NCI-H128 (cell line): Measurements from ENCODE around the gene FBXO44.
A peak's percentile ranks its signal among the peaks of the same experiment; 100 is the strongest.

Experiments used
- DNase-seq: peaks from one replicate; lab custom pipeline; 2025; ENCODE audit not compliant: unreplicated experiment; lab: John Stamatoyannopoulos, UW

Gene FBXO44

GRCh38 chr1:11639372-11639771 lies 15.3 kb upstream of the FBXO44 start:
- no peak for DNase-seq

- no peak for DNase-seq
Measured at GRCh38 chr1:11640101-11640500, 14.6 kb upstream of the FBXO44 start.

DNA sequence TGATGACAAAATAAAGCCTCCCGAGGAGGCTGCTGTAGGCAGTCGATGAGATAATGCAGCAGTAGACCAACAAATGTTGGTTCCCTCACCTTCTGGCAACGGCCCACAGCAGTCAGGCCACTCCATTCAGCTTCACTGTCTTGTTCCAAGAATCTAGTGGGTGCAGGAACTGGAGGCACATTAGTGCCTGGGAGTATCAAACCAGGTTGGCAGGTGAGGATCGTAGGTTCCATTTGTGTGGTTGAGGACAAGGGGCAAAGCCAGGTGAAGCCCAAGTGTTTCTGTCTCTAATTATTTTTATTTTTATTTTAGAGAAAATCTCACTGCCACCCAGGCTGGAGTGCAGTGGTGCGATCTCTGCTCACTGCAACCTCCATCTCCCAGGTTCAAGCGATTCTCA lies 13.7 kb upstream of the FBXO44 start:
- DNase-seq, result no peak

DNA sequence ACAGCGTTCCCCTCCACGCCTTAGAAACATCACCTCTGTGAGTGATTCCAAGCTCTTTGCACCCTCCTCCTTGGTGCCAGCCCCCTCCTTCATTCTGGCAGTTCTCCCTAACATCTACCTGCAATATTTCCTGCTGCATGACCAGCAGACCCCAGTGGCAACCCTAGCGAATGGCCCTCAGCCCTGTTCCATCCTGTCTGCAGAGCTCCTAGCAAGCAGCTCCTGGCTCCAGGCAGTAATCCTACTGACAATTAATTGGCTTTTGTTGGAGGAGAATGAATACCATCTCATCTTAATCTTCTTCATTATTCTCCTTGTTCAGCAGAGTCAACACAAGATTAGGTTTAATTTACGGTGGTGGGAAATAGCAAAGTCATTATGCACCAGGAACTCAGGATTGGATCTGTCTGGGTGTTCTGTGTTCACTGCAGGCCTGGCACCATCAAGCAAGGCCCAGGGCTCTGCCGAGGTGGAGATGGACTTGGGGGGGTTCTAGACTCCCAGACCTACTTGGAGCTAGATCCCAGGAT lies 12.8 kb upstream of the FBXO44 start:
- DNase-seq, result no peak

DNA sequence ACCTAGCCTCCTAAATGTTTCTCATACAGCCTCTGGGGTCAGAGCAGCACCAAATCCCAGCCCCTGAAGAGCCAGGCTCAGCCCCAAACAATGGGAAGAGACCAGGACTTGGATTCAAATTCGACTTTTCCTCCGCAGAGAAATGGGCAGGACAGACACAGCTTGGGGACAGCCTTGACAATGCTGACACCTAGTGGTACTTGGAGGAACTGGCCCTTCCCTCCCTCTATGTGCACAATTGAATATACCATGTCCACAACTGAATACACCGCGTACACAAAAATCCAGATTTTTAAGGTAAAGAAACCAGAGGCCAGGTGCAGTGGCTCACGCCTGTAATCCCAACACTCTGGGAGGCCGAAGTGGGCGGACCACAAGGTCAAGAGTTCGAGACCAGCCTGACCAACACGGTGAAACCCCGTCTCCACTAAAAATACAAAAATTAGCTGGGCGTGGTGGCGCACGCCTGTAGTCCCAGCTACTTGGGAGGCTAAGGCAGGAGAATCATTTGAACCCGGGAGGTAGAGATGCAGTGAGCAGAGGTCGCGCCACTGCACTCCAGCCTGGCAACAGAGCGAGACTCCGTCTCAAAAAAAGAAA lies 12.2 kb upstream of the FBXO44 start:
- DNase-seq, result peak; percentile 70

DNA sequence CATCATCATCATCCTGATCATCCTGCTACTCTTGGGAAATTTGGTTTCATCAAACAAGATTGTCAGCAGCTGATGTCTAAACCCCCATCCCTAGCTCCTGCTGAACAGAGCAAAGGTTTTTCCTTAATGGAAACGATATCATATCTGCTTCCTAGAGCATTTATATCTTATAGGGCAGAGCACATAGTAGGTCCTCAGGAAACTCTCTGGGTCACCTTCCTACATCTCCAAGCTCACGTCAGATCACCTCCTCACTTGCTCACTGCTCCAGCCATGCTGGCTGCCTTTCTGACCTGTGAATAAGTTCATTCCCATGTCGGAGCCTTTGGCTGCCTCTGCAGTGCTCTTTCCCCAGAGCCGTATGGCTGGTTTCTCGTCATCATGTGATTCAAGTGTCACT lies 10.9 kb upstream of the FBXO44 start:
- no peak for DNase-seq

GRCh38 chr1:11645270-11645669 lies 9.4 kb upstream of the FBXO44 start:
- DNase-seq, result no peak

DNA sequence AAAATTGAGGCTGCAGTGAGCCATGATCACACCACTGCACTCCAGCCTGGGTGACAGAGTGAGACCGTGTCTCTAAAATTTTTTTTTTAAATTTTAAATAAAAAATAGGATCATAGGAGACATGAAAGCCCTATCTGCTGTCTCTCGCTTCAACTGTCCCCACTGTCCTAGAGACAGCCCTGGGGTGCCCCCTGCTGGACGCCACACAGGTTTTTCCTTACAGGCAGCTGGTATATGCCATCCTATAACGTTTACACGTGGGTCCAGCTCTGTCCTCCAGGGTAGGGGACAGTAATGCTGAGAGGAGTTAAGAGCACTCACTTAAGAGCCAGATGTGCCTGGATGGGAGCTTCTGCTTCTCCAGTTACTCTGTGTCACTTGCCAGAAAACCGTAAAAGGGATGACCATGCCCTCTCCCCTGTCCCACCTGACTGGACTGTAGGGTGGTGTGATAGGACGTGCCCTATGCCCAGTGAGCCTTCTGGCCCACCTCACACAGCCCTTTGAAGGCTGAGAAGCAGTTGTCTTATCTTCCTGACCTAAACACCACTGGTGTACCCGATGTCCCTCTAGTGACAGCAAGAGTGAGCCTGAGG lies 8.9 kb upstream of the FBXO44 start:
- peak; percentile 71 for DNase-seq

GRCh38 chr1:11646317-11646716 lies 8.4 kb upstream of the FBXO44 start:
- no peak for DNase-seq

- DNase-seq, result no peak
Measured at GRCh38 chr1:11647333-11647732, 7.3 kb upstream of the FBXO44 start.

GRCh38 chr1:11648039-11648438 lies 6.6 kb upstream of the FBXO44 start:
- no peak for DNase-seq

GRCh38 chr1:11648732-11649158 lies 5.9 kb upstream of the FBXO44 start:
- DNase-seq, result no peak

GRCh38 chr1:11649237-11649623 lies 5.4 kb upstream of the FBXO44 start:
- DNase-seq, result no peak

DNA sequence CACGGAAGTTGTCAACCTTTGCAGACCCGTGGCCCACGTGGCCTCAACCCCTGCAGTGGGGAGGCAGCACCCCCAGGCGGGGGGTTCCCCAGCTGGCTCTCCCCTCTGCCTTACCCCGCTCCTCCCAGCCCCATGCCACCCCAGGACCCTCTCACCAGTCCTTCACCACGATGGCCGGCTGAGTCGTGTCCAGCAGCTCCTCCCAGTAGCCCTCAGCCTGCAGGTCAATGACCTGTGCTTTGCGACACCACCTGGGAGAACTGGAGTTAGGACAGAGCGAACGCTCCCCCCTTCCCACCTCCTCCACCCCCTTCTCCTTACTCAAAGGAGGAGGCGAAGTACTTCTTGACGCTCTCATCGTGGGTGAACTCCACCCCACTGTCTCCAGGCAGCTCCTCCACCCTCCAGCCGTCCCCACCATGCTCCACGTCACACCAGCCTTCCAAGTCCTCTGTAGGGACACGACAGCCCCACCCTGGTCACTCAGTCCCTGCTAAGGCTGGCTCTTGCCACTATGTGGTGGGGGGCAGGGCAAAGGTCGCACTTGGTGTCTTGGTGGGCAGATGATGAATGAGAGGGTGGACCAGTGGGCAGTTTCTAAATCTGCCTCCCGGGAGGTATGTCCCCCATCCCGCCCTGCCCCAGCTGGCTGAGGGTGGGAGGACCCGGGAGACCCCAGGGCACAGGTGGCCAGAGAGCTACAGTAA lies 4.9 kb upstream of the FBXO44 start:
- no peak for DNase-seq

DNA sequence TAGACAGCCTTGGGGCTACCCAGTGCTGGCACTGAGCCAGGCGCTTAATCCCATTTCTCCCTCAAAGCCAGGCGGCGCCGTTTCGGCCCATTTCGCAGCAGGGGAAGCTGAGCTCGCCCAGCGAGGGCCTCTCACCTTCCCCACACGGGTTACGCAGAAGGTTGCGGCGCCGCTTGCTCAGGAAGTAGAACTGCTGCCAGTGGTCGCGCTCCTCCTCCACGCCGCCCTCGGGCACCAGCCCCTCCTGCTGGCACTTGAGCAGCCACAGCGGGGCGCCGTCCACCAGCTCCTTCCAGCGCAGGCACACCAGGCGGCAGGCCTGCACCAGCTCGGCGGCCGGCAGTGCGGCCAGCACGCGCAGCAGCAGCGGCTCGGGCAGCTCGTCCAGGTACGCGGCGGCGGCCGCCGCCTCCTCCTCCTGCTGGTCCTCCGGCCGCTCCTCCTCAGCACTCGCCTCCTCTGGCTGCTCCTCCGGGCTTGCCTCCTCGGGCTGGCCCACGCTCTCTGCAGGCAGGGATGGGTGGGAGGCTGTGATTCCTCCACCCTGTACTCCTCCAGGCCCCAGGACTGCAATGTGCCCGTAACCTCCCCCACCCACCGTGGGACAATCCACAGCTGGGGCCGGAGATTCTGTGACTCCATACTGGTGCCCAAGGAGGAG lies 4.2 kb upstream of the FBXO44 start:
- no peak for DNase-seq

DNA sequence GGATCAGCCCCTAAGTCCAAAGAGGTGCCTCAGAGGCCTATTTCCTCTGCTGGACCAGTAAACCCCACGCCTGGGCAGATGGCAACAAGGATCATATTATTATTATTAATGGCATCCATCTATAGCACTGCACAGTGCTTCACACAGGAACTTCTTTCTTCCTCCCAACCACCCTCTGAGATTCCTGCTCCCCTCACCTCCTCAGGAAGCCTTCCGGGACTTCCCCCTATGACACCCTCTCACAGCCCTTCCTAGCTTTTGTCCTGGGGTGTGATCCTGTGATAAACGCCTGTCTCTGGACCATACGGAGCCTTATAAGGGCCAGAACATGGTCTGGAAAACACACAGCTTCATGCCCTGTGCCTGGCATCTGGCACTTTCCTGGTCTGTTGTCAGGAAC lies 3.7 kb upstream of the FBXO44 start:
- no peak for DNase-seq

DNA sequence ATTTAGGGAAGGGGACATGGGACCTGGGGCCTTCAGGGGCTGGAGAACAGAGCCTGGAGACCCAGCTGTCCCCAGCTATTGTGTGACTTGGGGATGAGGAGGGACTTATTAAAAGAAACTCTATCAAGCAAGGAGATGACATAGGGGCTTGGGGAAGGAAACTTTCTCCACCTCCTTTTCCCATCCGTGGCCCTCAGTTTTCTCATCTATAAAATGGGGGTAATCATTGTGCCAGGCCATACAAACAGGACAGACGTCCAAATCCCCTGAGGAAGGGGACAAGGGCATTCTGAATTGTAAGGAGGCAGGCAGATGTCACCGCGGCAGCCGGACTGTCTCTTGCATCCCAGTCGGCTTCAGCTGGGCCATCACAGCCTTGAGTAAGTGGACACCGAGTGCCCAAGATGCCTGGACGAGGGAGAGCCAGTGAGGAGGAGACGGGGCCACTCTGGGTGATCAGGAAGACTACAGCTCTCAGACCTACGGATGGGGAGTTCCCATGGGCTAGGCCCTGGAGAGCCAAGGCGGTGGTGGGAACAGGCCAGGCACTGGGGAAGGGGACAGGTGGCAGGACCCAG lies 2.4 kb upstream of the FBXO44 start:
- DNase-seq, result no peak

DNA sequence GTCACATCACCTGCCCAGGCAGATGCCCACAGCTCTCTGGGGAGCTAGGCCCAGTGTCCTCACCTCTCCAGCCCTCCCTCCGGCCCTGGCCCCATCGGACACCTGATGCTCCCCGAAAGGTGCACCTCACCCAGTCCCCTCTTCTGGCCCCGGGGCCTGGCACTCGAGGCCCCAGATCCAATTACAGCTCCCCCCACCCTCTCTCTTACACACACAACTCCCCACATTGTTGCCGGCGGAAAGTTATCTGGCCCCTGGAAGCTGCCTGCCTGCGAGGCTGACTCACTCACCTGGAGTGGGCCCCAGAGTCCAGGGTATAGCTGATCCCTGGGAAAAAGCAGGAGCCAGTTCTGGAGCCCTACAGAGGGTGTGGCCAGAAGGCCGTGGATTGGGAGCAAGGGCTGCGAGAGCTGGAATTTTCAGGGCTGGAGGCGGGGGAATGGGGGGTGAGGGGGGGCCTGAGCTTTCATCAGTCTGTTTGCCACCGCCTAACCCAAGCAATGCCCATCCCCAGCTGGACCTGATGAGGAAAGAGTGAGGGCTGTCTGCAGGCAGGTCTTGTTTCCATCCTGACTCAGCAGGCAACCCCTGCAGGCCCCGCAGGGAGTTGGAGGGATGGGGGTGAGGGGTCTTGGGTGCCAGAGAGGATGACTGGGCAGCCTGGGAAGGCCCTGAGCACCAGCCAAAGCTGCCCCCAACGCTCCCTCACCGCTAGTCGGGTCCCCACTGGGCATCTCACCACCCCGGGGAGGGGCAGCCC lies 1.4 kb upstream of the FBXO44 start:
- DNase-seq, result no peak

DNA sequence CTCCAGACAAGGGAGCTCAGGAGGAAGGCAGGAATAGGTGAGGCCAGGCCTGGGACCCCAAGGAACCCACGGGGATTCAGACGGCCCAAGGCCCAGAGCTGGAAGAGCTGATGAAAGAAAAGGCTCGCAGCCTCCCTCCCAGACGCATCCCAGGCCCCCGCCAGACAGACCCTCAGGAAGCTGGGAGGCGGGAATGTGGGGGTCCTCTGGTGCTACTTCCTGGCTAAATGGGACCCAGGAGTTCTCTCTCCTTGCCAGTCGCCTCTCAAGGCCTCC lies 878 bp upstream of the FBXO44 start:
- DNase-seq, result no peak

DNA sequence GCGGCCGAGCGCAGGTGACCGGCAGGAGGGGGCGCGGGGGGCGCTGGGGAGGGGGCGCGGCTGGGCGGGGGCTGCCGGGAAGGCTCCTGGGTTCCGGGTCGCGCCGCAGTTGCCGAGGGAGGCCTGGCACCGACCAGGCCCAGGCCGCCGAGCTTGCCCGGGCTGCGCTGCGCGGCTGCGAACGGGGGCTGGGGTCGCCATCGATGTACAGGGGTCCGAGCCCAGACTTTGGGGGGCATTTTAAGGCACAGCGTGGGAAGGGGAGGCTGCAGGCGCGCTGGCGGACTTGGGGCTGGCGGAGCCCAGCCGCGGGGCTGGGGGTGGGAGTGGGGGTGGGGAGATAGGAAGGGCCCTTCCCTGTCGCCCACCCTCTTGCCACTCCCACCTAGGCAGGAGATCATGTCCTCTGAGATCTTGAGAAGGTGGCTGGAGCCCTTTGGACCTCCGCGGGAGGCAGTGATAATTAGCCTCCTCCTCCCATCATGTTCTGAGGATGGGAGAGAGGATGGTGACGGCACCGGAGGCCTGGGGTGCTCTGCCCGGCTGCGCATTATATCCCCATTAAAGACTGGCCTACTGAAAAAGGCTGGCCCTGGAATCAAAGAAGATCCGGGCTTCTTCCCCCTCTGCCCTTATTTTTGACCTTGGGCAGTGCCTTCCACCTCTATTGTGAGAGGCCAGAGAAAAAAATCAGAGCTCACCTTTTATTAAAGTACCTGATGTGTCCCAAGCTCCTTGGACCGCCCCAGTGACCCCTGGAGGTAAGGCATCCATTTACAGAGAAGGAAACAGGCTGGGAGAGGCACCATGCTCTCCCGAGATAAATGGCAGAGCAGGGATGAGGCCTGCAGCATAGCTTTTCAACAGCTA lies 497 bp downstream of the FBXO44 start:
- no peak for DNase-seq
